ENCODE results near the gene NDFIP1.
"Not testable (repeated sequence)": the region's sequence is repeated elsewhere in the genome, so short reads cannot be mapped to it uniquely, and the experiment has no call there.

Gene NDFIP1

DNA sequence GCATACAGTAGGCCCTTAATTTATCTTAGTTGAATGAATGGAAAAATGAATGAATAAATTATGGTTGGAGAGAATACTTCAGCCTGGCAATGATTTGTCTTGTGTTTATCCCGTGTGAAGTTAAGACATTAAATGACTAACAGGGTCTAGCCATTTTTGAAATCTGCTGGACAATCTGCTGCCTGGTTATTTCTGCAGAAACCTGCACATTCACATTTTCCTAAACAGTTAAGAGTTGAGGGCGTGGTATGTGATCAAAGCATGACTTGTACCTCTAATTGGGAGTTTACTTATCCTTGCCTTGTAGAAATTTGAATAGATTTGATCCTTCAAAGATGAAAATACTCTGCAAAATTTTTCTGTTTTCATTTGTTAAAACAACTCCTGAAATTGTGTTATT is 34.6 kb upstream of the NDFIP1 start:
- H3K9me3 ChIP-seq (ENCODE audit: control insufficient read depth in 2 of 2, low read length in 2 of 2) = no peaks in the 10 kb centered on the region
- H3K9ac ChIP-seq (ENCODE audit: low read depth in 1 of 2, low read length in 2 of 2) = no peak overlapping the region
- no peak overlapping the region for H3K27ac ChIP-seq (ENCODE audit: low read depth in 2 of 2, low read length in 2 of 2)
- no peaks in the 10 kb centered on the region for H3K36me3 ChIP-seq (ENCODE audit: control insufficient read depth in 2 of 2, insufficient read depth in 2 of 2, low read length in 2 of 2)
- H3K4me3 ChIP-seq (ENCODE audit: low read length in 2 of 2) = no peak overlapping the region
- no peaks in the 10 kb centered on the region for H3K4me1 ChIP-seq (ENCODE audit: control insufficient read depth in 2 of 2, insufficient read depth in 2 of 2, low read length in 2 of 2)
- peaks cover 0 to 3% of the 10 kb centered on the region in 2 donors for H3K27me3 ChIP-seq (ENCODE audit: control insufficient read depth in 2 of 2, insufficient read depth in 2 of 2, low read length in 2 of 2)

- Histone ChIP-seq H3K9ac (ENCODE audit: low read depth in 1 of 2, low read length in 2 of 2) (no peak overlapping the region), H3K27ac (ENCODE audit: low read depth in 2 of 2, low read length in 2 of 2) (no peak overlapping the region), H3K9me3 (ENCODE audit: control insufficient read depth in 2 of 2, low read length in 2 of 2) (no peaks in the 10 kb centered on the region), H3K36me3 (ENCODE audit: control insufficient read depth in 2 of 2, insufficient read depth in 2 of 2, low read length in 2 of 2) (no peaks in the 10 kb centered on the region), H3K27me3 (ENCODE audit: control insufficient read depth in 2 of 2, insufficient read depth in 2 of 2, low read length in 2 of 2) (no peaks in the 10 kb centered on the region), H3K4me3 (ENCODE audit: low read length in 2 of 2) (no peak overlapping the region), H3K4me1 (ENCODE audit: control insufficient read depth in 2 of 2, insufficient read depth in 2 of 2, low read length in 2 of 2) (no peaks in the 10 kb centered on the region)
These were observed 30.4 kb upstream of the NDFIP1 start for GRCh38 chr5:142078221-142078620.

DNA sequence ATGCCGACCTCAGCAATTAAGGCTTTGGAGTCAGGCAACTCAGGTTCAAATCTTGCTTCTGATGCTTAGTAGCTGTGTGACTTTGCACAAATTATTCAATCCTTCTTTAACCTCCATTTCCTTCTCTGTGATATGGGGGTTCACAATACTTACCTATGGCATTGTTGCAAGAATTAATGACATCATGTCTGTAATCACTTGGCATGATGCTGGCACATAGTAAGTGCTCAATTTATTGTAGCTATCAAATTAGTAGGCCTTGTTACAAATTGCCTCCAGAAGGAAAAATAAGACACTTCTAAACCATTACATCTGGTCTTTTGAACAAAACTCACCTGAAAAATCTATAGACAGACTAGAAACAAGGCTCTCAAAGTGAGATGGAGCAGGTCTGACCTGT is 29.9 kb upstream of the NDFIP1 start:
- H3K4me1 ChIP-seq (ENCODE audit: control insufficient read depth in 2 of 2, insufficient read depth in 2 of 2, low read length in 2 of 2) = no peaks in the 10 kb centered on the region
- H3K36me3 ChIP-seq (ENCODE audit: control insufficient read depth in 2 of 2, insufficient read depth in 2 of 2, low read length in 2 of 2) = no peaks in the 10 kb centered on the region
- no peaks in the 10 kb centered on the region for H3K9me3 ChIP-seq (ENCODE audit: control insufficient read depth in 2 of 2, low read length in 2 of 2)
- no peaks in the 10 kb centered on the region for H3K27me3 ChIP-seq (ENCODE audit: control insufficient read depth in 2 of 2, insufficient read depth in 2 of 2, low read length in 2 of 2)
- H3K9ac ChIP-seq (ENCODE audit: low read depth in 1 of 2, low read length in 2 of 2) = no peak overlapping the region
- no peak overlapping the region for H3K4me3 ChIP-seq (ENCODE audit: low read length in 2 of 2)
- no peak overlapping the region for H3K27ac ChIP-seq (ENCODE audit: low read depth in 2 of 2, low read length in 2 of 2)

DNA sequence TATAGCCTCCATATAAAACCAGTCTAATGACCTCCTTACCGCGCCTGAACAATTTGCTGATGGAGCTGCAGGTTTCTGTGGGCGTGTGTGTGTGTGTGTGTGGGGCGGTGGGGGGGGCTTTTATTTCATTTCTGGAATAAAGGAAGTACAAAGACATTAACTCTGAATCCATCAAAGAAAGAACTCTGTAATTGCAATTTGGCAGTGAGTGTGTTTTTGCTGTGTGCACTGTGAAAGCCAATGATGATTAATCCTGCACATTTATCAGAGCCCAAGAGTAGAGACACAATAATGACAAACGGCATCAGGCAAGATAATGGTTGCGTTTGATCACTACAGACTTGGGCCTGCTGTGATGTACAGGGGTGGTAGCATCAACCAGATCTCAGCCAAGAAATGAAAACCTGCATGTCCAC is 29.3 kb upstream of the NDFIP1 start:
- Histone ChIP-seq H3K9ac (ENCODE audit: low read depth in 1 of 2, low read length in 2 of 2) (no peak overlapping the region), H3K4me1 (ENCODE audit: control insufficient read depth in 2 of 2, insufficient read depth in 2 of 2, low read length in 2 of 2) (no peaks in the 10 kb centered on the region), H3K9me3 (ENCODE audit: control insufficient read depth in 2 of 2, low read length in 2 of 2) (no peaks in the 10 kb centered on the region), H3K27ac (ENCODE audit: low read depth in 2 of 2, low read length in 2 of 2) (no peak overlapping the region), H3K36me3 (ENCODE audit: control insufficient read depth in 2 of 2, insufficient read depth in 2 of 2, low read length in 2 of 2) (no peaks in the 10 kb centered on the region), H3K27me3 (ENCODE audit: control insufficient read depth in 2 of 2, insufficient read depth in 2 of 2, low read length in 2 of 2) (no peaks in the 10 kb centered on the region), H3K4me3 (ENCODE audit: low read length in 2 of 2) (no peak overlapping the region)

DNA sequence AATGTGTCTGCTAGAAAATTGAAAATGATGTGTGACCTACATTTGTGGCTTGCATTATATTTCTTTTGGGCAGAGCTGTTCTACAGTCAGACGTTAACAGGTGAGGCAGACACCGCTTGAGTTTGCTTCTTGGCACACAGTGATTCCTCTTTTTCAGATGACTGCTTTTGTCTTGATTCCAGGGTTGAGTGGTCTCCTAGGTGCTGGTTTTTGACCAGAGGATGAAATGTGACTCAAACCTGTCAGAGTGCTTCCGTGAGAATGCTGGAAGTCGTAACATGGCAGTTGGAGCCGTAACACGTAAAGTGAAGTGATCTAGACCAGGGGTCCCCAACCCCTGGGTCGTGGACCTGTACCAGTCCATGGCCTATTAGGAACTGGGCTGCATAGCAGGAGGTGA is 28.3 kb upstream of the NDFIP1 start:
- Histone ChIP-seq H3K27me3 (ENCODE audit: control insufficient read depth in 2 of 2, insufficient read depth in 2 of 2, low read length in 2 of 2) (no peaks in the 10 kb centered on the region), H3K9ac (ENCODE audit: low read depth in 1 of 2, low read length in 2 of 2) (no peak overlapping the region), H3K9me3 (ENCODE audit: control insufficient read depth in 2 of 2, low read length in 2 of 2) (no peaks in the 10 kb centered on the region), H3K4me1 (ENCODE audit: control insufficient read depth in 2 of 2, insufficient read depth in 2 of 2, low read length in 2 of 2) (no peaks in the 10 kb centered on the region), H3K4me3 (ENCODE audit: low read length in 2 of 2) (no peak overlapping the region), H3K36me3 (ENCODE audit: control insufficient read depth in 2 of 2, insufficient read depth in 2 of 2, low read length in 2 of 2) (no peaks in the 10 kb centered on the region), H3K27ac (ENCODE audit: low read depth in 2 of 2, low read length in 2 of 2) (no peak overlapping the region)

DNA sequence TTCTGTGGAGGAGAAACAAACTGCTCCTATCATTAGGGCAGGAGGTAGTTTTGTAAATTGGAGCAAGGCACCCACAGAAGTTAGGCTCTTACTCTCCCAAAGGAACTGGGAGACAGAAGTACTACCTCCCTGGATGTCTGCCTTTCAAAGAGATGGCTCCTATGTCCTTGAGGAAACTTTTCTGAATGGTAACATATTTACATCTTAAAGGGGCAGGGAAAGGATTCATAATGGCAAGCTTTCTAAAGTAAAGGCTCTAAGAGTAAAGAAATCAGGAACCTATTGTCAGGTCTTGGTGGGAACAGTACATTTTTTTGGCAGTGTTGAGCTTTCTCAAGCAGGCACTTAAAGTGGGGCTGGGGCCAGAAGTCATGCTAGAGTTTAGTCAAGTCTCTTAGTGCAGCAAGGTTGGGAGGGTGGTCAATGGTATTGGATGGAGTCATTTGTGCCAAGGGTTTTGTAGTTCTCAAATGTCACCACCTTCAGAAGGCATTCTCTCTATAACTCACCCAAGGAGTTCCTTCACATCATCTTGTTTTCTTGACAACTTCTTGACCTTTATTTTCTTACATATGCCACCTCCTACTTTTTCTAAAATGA is 26.3 kb upstream of the NDFIP1 start:
- H3K4me1 ChIP-seq (ENCODE audit: control insufficient read depth in 2 of 2, insufficient read depth in 2 of 2, low read length in 2 of 2) = no peaks in the 10 kb centered on the region
- no peak overlapping the region for H3K4me3 ChIP-seq (ENCODE audit: low read length in 2 of 2)
- no peak overlapping the region for H3K27ac ChIP-seq (ENCODE audit: low read depth in 2 of 2, low read length in 2 of 2)
- no peaks in the 10 kb centered on the region for H3K36me3 ChIP-seq (ENCODE audit: control insufficient read depth in 2 of 2, insufficient read depth in 2 of 2, low read length in 2 of 2)
- H3K27me3 ChIP-seq (ENCODE audit: control insufficient read depth in 2 of 2, insufficient read depth in 2 of 2, low read length in 2 of 2) = no peaks in the 10 kb centered on the region
- H3K9ac ChIP-seq (ENCODE audit: low read depth in 1 of 2, low read length in 2 of 2) = no peak overlapping the region
- no peaks in the 10 kb centered on the region for H3K9me3 ChIP-seq (ENCODE audit: control insufficient read depth in 2 of 2, low read length in 2 of 2)

- no peak overlapping the region for H3K27ac ChIP-seq (ENCODE audit: low read depth in 2 of 2, low read length in 2 of 2)
These were observed 22.4 kb upstream of the NDFIP1 start for GRCh38 chr5:142086229-142086628.

GRCh38 chr5:142086679-142087078 is 21.9 kb upstream of the NDFIP1 start:
- no peaks in the 10 kb centered on the region for H3K36me3 ChIP-seq (ENCODE audit: control insufficient read depth in 2 of 2, insufficient read depth in 2 of 2, low read length in 2 of 2)
- H3K27ac ChIP-seq (ENCODE audit: low read depth in 2 of 2, low read length in 2 of 2) = no peak overlapping the region
- H3K4me3 ChIP-seq (ENCODE audit: low read length in 2 of 2) = no peak overlapping the region
- no peak overlapping the region for H3K9ac ChIP-seq (ENCODE audit: low read depth in 1 of 2, low read length in 2 of 2)
- H3K4me1 ChIP-seq (ENCODE audit: control insufficient read depth in 2 of 2, insufficient read depth in 2 of 2, low read length in 2 of 2) = no peaks in the 10 kb centered on the region
- no peaks in the 10 kb centered on the region for H3K27me3 ChIP-seq (ENCODE audit: control insufficient read depth in 2 of 2, insufficient read depth in 2 of 2, low read length in 2 of 2)
- no peaks in the 10 kb centered on the region for H3K9me3 ChIP-seq (ENCODE audit: control insufficient read depth in 2 of 2, low read length in 2 of 2)

More at GRCh38 chr5:142086229-142086628, 22.4 kb upstream of the NDFIP1 start:
- Histone ChIP-seq H3K36me3 (ENCODE audit: control insufficient read depth in 2 of 2, insufficient read depth in 2 of 2, low read length in 2 of 2) (no peaks in the 10 kb centered on the region), H3K27me3 (ENCODE audit: control insufficient read depth in 2 of 2, insufficient read depth in 2 of 2, low read length in 2 of 2) (no peaks in the 10 kb centered on the region), H3K4me3 (ENCODE audit: low read length in 2 of 2) (no peak overlapping the region), H3K9ac (ENCODE audit: low read depth in 1 of 2, low read length in 2 of 2) (no peak overlapping the region), H3K9me3 (ENCODE audit: control insufficient read depth in 2 of 2, low read length in 2 of 2) (no peaks in the 10 kb centered on the region), H3K4me1 (ENCODE audit: control insufficient read depth in 2 of 2, insufficient read depth in 2 of 2, low read length in 2 of 2) (no peaks in the 10 kb centered on the region)

DNA sequence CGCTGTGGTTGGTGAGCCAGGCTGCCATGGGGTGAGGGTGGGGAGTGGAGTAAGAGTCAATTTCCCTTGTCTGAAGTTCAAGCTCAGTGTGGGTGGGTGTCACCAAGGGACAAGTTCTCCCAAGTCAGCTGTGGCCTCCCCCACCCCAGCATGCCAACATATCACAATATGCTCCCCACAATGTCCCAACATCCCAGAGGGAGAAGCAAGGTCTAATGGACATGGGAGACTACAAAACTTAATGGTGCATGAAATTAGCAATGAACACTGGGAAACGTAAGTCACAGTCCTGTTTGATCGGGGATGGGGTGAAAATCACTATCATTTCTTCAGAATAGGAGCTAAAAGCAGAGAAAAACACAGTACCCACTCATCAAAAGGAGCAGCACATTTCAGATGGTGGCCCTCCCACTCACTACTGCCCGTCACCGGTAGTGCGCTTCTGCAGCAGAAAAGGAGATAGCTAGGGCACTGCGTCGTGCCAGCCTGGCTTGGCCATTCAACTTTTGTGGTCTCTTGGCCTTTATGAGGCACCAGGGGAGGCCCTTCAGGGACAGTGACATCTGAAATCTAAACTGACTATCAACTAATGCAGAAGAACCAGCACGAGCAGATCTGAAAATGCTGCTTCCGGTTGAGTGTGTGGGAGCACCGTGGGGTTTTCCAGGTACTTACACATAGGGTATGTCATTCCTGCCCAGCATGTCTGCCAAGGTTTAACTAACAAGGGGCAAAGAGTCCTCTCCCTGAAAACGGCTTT is 20.5 kb upstream of the NDFIP1 start:
- Histone ChIP-seq H3K9me3 (ENCODE audit: control insufficient read depth in 2 of 2, low read length in 2 of 2) (no peaks in the 10 kb centered on the region), H3K27ac (ENCODE audit: low read depth in 2 of 2, low read length in 2 of 2) (no peak overlapping the region), H3K9ac (ENCODE audit: low read depth in 1 of 2, low read length in 2 of 2) (no peak overlapping the region), H3K36me3 (ENCODE audit: control insufficient read depth in 2 of 2, insufficient read depth in 2 of 2, low read length in 2 of 2) (no peaks in the 10 kb centered on the region), H3K4me1 (ENCODE audit: control insufficient read depth in 2 of 2, insufficient read depth in 2 of 2, low read length in 2 of 2) (no peaks in the 10 kb centered on the region), H3K4me3 (ENCODE audit: low read length in 2 of 2) (no peak overlapping the region), H3K27me3 (ENCODE audit: control insufficient read depth in 2 of 2, insufficient read depth in 2 of 2, low read length in 2 of 2) (no peaks in the 10 kb centered on the region)

DNA sequence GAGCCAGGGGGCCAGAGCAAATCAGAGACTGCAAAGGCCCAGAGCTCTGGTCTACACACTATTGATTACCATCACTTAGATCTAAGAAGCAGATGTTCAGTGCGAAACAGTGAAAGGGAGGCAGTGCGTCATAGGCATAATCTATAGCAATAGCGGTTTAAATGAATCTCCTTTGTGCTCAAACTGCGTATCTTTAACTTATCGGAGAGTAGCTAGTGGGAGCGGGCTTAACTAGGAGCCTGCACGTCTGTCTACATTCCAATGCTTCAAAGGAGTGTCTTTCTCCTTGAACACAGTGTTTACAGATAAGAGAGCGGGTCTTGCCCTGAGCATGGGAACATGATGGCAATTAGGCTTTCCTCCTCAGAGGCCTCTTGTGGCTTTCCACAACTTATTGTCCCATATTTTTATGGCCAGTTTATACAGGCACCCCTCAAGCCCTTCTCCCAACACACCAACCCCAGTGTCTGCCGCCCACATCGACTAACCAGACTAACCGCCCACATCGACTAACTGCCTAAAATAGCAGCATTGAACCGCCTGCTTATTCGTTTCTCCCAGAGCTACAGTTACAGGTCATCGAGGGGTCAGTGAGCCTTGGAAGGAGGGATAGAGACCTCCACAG is 19.6 kb upstream of the NDFIP1 start:
- not testable (repeated sequence) for H3K36me3 ChIP-seq (ENCODE audit: control insufficient read depth in 2 of 2, insufficient read depth in 2 of 2, low read length in 2 of 2); H3K4me1 ChIP-seq (ENCODE audit: control insufficient read depth in 2 of 2, insufficient read depth in 2 of 2, low read length in 2 of 2); H3K27ac ChIP-seq (ENCODE audit: low read depth in 2 of 2, low read length in 2 of 2); H3K9ac ChIP-seq (ENCODE audit: low read depth in 1 of 2, low read length in 2 of 2); H3K9me3 ChIP-seq (ENCODE audit: control insufficient read depth in 2 of 2, low read length in 2 of 2); H3K27me3 ChIP-seq (ENCODE audit: control insufficient read depth in 2 of 2, insufficient read depth in 2 of 2, low read length in 2 of 2); H3K4me3 ChIP-seq (ENCODE audit: low read length in 2 of 2)
